ENCODE results near the gene IL1RAP. TPM values are rescaled to one million over a fixed set of nuclear protein-coding genes. Genes with fewer than 3 reads are reported as not detected.
A peak's percentile ranks its signal among the peaks of the same experiment; 100 is the strongest.

Gene IL1RAP
- total RNA-seq, 1 experiment from 2014 or later: 62.0 TPM

GRCh38 chr3:190505381-190506003 lies 8.4 kb upstream of the IL1RAP start:
- DNase-seq (ENCODE audit: unreplicated experiment): no peak
- ChIA-PET CTCF (interaction anchor here (0.6 to 0.8 kb wide), 4 partner anchors 14 to 376 kb away, joined by 3 read pairs; no protein-coding TSS in a partner anchor), POLR2A (interaction anchor here (0.6 to 3.3 kb wide), 5 partner anchors 8 to 118 kb away, joined by 3 to 27 read pairs (median 4); partner anchors contain the start of gene IL1RAP)
- Mint-ChIP-seq H3K36me3 (ENCODE audit: insufficient read depth, unreplicated experiment) (no peaks in the 10 kb centered on the region), H3K9me3 (ENCODE audit: unreplicated experiment) (no peaks in the 10 kb centered on the region), H3K27ac (ENCODE audit: low read depth, unreplicated experiment) (no peak overlapping the region), H3K27me3 (ENCODE audit: insufficient read depth, unreplicated experiment) (no peaks in the 10 kb centered on the region), H3K4me1 (ENCODE audit: insufficient read depth, unreplicated experiment) (peaks cover 6% of the 10 kb centered on the region), H3K4me3 (ENCODE audit: unreplicated experiment) (no peak overlapping the region)
- TF ChIP-seq CTCF (IDR thresholded peaks at IDR 0.05; ENCODE audit: unreplicated experiment): no peak
- no TSS peak for BruUV-seq (replicated peaks)
- intact Hi-C loops (cut with micrococcal nuclease): no loop called here

- no peak overlapping the region for H3K4me3 Mint-ChIP-seq (ENCODE audit: unreplicated experiment)
- intact Hi-C loops (cut with micrococcal nuclease): no loop called here
- CTCF ChIA-PET: no interaction called here
- no peak for TF ChIP-seq CTCF (IDR thresholded peaks at IDR 0.05; ENCODE audit: unreplicated experiment)
- H3K27ac Mint-ChIP-seq (ENCODE audit: low read depth, unreplicated experiment): no peak overlapping the region
- H3K36me3 Mint-ChIP-seq (ENCODE audit: insufficient read depth, unreplicated experiment): no peaks in the 10 kb centered on the region
- POLR2A ChIA-PET: no interaction called here
- BruUV-seq (replicated peaks): no TSS peak
- no peak for DNase-seq (ENCODE audit: unreplicated experiment)
- peaks cover 6% of the 10 kb centered on the region for H3K4me1 Mint-ChIP-seq (ENCODE audit: insufficient read depth, unreplicated experiment)
- no peaks in the 10 kb centered on the region for H3K27me3 Mint-ChIP-seq (ENCODE audit: insufficient read depth, unreplicated experiment)
- no peaks in the 10 kb centered on the region for H3K9me3 Mint-ChIP-seq (ENCODE audit: unreplicated experiment)
These were observed 7.6 kb upstream of the IL1RAP start for GRCh38 chr3:190506271-190506670.

- DNase-seq (ENCODE audit: unreplicated experiment): no peak
- peak overlapping the region; percentile 88 for H3K4me3 Mint-ChIP-seq (ENCODE audit: unreplicated experiment)
- CTCF ChIA-PET: interaction anchor here (0.7 to 4.8 kb wide), 5 partner anchors 28 to 186 kb away, joined by 3 to 57 read pairs (median 3); no protein-coding TSS in a partner anchor
- POLR2A ChIA-PET: interaction anchor here (0.6 to 4.9 kb wide), 29 partner anchors 8 to 586 kb away, joined by 3 to 199 read pairs (median 4); partner anchors contain the start of gene CLDN1
- H3K36me3 Mint-ChIP-seq (ENCODE audit: insufficient read depth, unreplicated experiment): no peaks in the 10 kb centered on the region
- no peaks in the 10 kb centered on the region for H3K27me3 Mint-ChIP-seq (ENCODE audit: insufficient read depth, unreplicated experiment)
- intact Hi-C loops (cut with micrococcal nuclease): loop anchor here (1.0 to 10.0 kb wide), 4 partner anchors 54 to 288 kb away; no protein-coding TSS in a partner anchor
- no peaks in the 10 kb centered on the region for H3K9me3 Mint-ChIP-seq (ENCODE audit: unreplicated experiment)
- H3K27ac Mint-ChIP-seq (ENCODE audit: low read depth, unreplicated experiment): peak overlapping the region; percentile 78
- no TSS peak for BruUV-seq (replicated peaks)
- H3K4me1 Mint-ChIP-seq (ENCODE audit: insufficient read depth, unreplicated experiment): peaks cover 27% of the 10 kb centered on the region
- no peak for TF ChIP-seq CTCF (IDR thresholded peaks at IDR 0.05; ENCODE audit: unreplicated experiment)
These were observed 1.2 kb upstream of the IL1RAP start for GRCh38 chr3:190512666-190513065.

GRCh38 chr3:190514413-190515153 lies 698 bp downstream of the IL1RAP start:
- Mint-ChIP-seq H3K9me3 (ENCODE audit: unreplicated experiment) (no peaks in the 10 kb centered on the region), H3K27ac (ENCODE audit: low read depth, unreplicated experiment) (peak overlapping the region; percentile 78), H3K36me3 (ENCODE audit: insufficient read depth, unreplicated experiment) (peaks cover 4% of the 10 kb centered on the region), H3K27me3 (ENCODE audit: insufficient read depth, unreplicated experiment) (no peaks in the 10 kb centered on the region), H3K4me3 (ENCODE audit: unreplicated experiment) (peak overlapping the region; percentile 88), H3K4me1 (ENCODE audit: insufficient read depth, unreplicated experiment) (peaks cover 36% of the 10 kb centered on the region)
- peak; percentile 63 for DNase-seq (ENCODE audit: unreplicated experiment)
- no TSS peak for BruUV-seq (replicated peaks)
- intact Hi-C loops (cut with micrococcal nuclease): loop anchor here (2.0 to 10.0 kb wide), 4 partner anchors 18 to 290 kb away; no protein-coding TSS in a partner anchor
- POLR2A ChIA-PET: interaction anchor here (0.6 to 4.9 kb wide), 40 partner anchors 10 to 1159 kb away, joined by 3 to 199 read pairs (median 4); partner anchors contain the start of gene CLDN1
- TF ChIP-seq CTCF (IDR thresholded peaks at IDR 0.05; ENCODE audit: unreplicated experiment): no peak
- CTCF ChIA-PET: interaction anchor here (0.6 to 4.8 kb wide), 15 partner anchors 11 to 643 kb away, joined by 3 to 57 read pairs (median 3); no protein-coding TSS in a partner anchor
